PC-3 (cell line): ENCODE results near the gene VIPR2.

Source experiments
- EZH2 ChIP-seq: fragments of 300-600 bp; sonication (generic); IDR thresholded peaks from one replicate; pipeline ENCODE4 v1.6.1; 2017; ENCODE audit warnings: antibody characterized with exemption, mild to moderate bottlenecking, low read length; ENCODE audit not compliant: unreplicated experiment
- EZH2phosphoT487 ChIP-seq: fragments of 300-600 bp; sonication (generic); IDR thresholded peaks from 2 replicates; pipeline ENCODE4 v1.6.1; 2018; ENCODE audit warnings: mild to moderate bottlenecking, antibody characterized with exemption, low read length, borderline replicate concordance
- TF ChIP-seq, protein P1 (sequence below): fragments of 300-600 bp; sonication (generic); conservative IDR thresholded peaks from 2 replicates; pipeline ENCODE4 v1.5.1; 2017; ENCODE audit warnings: antibody characterized with exemption, low read depth, mild to moderate bottlenecking, low read length

DNA sequence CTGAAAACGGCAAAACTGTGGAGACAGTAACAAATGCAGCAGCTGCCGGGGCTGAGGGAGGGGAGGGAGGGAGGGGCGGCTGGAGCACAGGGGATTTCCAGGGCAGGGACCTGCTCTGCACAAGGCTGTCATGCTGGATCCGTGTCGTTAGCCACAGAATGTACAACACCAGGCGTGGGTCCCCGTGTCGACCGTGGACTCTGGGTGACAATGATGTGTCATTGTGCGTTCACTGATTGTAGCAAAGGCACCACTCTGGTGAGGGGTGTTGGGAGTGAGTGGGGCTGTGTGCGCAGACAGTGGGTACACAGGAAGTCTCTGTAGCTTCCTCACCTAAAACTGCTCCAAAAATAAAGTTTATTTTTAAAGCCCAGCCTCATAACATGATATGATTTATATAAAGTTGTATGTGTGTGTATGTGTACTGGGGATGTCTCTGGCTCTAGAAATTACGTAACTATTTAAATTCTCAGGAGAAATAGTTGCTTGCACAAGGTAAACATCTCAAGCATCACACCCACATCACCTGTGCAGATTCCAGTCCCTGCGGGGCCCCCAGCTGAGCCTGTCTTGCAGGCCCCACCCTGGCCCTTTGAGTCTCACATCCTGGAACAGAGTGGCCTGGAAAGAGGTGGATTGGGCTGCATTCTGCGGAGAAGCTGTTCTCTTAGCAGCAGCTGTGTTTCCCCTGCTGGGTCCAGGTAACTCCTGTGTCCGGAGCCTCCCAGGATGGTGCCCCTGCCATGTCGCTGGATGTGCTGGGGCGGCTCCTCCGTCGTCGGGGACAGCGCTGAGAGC, 152.6 kb downstream of the VIPR2 start:
- TF ChIP-seq, protein P1, sequence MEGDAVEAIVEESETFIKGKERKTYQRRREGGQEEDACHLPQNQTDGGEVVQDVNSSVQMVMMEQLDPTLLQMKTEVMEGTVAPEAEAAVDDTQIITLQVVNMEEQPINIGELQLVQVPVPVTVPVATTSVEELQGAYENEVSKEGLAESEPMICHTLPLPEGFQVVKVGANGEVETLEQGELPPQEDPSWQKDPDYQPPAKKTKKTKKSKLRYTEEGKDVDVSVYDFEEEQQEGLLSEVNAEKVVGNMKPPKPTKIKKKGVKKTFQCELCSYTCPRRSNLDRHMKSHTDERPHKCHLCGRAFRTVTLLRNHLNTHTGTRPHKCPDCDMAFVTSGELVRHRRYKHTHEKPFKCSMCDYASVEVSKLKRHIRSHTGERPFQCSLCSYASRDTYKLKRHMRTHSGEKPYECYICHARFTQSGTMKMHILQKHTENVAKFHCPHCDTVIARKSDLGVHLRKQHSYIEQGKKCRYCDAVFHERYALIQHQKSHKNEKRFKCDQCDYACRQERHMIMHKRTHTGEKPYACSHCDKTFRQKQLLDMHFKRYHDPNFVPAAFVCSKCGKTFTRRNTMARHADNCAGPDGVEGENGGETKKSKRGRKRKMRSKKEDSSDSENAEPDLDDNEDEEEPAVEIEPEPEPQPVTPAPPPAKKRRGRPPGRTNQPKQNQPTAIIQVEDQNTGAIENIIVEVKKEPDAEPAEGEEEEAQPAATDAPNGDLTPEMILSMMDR, result no peak
- TF ChIP-seq EZH2, result no peak
- no peak for TF ChIP-seq EZH2phosphoT487
